ENCODE measurements around the gene TMEM63A.

DNA sequence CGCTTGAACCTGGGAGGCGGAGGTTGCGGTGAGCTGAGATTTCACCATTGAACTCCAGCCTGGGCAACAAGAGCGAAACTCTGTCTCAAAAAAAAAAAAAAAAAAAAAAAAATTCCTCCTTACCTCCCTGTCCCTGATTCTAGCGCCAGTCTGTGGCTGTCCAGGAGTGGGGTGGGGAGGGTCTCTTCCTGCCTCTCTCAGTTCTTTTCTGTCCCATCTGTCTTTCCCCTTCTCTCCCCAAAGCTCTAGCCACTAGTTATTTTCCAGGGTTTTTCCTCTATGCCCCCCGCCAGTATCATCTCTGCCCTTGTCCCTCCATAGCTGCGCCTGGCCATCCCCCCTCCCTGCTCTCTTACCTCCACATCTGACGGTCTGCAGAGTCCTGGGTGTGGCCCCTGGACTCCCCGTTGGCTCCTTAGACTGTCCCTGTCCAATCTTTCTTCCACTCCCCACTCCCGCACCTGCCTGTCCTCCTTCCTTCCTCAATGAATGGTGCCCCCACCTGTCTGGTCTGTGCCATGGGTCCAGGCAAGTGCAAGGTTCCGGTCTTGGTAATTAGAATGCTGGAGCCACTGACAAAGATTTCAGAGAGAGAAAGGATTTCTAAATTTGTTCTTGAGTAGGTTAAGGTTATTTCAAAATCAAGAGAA is 1.6 kb upstream of the TMEM63A start:
- no peak for TF ChIP-seq EZH2 (IDR thresholded peaks at IDR 0.05; ENCODE audit: low read length, missing control alignments)
- TF ChIP-seq, protein P1, sequence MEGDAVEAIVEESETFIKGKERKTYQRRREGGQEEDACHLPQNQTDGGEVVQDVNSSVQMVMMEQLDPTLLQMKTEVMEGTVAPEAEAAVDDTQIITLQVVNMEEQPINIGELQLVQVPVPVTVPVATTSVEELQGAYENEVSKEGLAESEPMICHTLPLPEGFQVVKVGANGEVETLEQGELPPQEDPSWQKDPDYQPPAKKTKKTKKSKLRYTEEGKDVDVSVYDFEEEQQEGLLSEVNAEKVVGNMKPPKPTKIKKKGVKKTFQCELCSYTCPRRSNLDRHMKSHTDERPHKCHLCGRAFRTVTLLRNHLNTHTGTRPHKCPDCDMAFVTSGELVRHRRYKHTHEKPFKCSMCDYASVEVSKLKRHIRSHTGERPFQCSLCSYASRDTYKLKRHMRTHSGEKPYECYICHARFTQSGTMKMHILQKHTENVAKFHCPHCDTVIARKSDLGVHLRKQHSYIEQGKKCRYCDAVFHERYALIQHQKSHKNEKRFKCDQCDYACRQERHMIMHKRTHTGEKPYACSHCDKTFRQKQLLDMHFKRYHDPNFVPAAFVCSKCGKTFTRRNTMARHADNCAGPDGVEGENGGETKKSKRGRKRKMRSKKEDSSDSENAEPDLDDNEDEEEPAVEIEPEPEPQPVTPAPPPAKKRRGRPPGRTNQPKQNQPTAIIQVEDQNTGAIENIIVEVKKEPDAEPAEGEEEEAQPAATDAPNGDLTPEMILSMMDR (conservative IDR thresholded peaks at IDR 0.05 in 1 of 2, IDR thresholded peaks at IDR 0.05 in 1 of 2; ENCODE audit: low read depth in 1 of 2, low read length in 2 of 2) = no peak

Data from fibroblast of lung (primary cell).